GM21381 (cell line): ENCODE data around the gene AGRN.
"Not testable (repeated sequence)": the region's sequence is repeated elsewhere in the genome, so short reads cannot be mapped to it uniquely, and the experiment has no call there.

ENCODE experiments used
- ATAC-seq: cut with Tn5 transposase; IDR thresholded peaks from one replicate; pipeline ENCODE4 v1.9.1; 2021; ENCODE audit warnings: mild to moderate bottlenecking, moderate library complexity; ENCODE audit not compliant: unreplicated experiment

The AGRN gene

DNA sequence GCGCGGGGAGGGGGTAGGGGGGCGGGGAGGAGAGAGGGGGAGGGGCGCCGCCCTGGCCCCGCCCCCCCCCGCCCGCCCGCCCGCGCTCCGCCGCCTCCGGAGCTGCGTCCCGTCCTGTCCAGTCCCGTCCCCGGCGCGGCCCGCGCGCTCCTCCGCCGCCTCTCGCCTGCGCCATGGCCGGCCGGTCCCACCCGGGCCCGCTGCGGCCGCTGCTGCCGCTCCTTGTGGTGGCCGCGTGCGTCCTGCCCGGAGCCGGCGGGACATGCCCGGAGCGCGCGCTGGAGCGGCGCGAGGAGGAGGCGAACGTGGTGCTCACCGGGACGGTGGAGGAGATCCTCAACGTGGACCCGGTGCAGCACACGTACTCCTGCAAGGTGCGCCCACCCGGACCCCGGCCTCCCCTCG, at the start of gene AGRN:
Gene AGRN (plus strand): TSS at position 121 of the 405 bp plus-strand sequence. CDS start 53 bp downstream, at position 174.
- ATAC-seq, result peak; percentile 41

GRCh38 chr1:970242-970972, 49.5 kb upstream of the AGRN start:
- no peak for ATAC-seq

GRCh38 chr1:970973-971730, 48.8 kb upstream of the AGRN start:
- no peak for ATAC-seq

- no peak for ATAC-seq
Measured at GRCh38 chr1:971751-972506, 48.0 kb upstream of the AGRN start.

- ATAC-seq, result no peak
Measured at GRCh38 chr1:972726-973458, 47.0 kb upstream of the AGRN start.

DNA sequence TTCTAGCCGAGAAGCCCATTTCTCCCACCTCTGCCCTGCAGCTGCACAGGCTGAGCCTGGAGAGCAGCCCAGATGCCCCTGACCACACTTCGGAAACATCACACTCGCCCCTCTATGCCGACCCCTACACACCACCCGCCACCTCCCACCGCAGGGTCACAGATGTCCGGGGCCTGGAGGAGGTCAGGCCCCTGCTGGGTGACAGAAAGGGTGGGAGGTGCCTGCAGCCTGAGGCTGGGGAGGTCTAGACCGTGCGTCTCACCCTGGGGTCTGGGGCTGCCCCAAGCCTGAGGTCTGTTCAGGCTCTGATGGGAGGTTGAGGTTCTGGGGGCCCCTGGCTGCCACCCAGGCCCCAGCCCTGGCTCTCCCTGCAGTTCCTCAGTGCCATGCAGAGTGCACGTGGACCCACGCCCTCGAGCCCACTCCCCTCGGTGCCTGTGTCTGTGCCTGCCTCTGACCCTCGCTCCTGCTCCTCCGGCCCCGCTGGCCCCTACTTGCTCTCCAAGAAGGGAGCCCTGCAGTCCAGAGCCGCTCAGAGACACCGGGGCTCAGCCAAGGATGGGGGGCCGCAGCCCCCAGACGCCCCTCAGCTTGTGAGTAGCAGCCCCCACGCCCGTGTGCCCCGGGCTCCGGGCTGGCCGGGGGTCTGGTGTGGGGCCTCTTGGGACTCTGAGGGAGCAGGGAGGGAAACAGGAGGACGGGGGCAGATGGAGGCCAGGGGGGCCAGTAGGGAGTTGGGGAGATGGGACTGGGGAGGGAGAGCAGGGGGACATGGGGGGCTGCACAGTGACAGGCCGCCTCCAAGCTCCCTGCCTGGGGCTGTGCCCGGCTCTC, 46.2 kb upstream of the AGRN start:
- ATAC-seq, result no peak

GRCh38 chr1:974293-974640, 45.7 kb upstream of the AGRN start:
- ATAC-seq, result no peak

DNA sequence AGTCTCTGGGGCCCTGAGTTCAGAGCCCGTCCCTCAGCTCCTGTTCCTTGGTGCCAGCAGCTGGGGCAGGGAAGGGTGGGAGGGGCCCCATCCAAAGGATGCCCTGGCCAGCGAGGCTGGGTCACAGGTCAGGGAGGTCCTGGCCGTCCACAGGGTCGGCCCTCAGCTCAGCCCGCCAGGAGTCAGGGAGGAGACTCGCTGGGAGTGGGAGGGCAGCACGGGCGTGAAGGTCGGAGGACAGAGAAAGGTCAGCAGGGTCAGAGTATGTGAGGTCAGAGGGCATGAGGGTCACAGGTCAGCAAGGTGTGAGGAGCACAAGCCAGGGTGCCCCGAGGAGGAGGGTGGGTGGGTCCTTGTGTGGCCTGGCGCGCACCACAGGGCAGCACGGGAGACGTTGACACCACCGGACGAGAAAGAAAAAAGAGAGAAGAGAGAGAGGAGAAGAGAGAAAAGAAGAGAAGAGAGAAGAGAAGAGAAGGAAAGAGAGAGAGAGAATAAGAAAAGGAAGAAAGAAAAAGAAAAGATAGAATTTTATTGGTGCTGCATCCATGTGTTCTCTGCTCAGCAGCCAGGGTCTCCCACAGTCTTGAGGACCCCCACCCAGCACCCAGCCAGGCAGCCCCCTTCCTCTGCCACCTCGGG, 45.1 kb upstream of the AGRN start:
- no peak for ATAC-seq

- ATAC-seq, result no peak
Measured at GRCh38 chr1:975365-975764, 44.6 kb upstream of the AGRN start.

GRCh38 chr1:975896-976683, 43.8 kb upstream of the AGRN start:
- ATAC-seq, result no peak

DNA sequence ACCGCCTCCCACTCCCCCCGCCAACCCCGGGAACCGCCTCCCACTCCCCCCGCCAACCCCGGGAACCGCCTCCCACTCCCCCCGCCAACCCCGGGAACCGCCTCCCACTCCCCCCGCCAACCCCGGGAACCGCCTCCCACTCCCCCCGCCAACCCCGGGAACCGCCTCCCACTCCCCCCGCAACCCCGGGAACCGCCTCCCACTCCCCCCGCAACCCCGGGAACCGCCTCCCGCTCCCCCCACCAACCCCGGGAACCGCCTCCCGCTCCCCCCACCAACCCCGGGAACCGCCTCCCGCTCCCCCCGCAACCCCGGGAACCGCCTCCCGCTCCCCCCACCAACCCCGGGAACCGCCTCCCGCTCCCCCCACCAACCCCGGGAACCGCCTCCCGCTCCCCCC, 43.1 kb upstream of the AGRN start:
- not testable (repeated sequence) for ATAC-seq

GRCh38 chr1:978069-978834, 41.7 kb upstream of the AGRN start:
- ATAC-seq, result no peak

GRCh38 chr1:978835-979743, 40.8 kb upstream of the AGRN start:
- no peak for ATAC-seq

DNA sequence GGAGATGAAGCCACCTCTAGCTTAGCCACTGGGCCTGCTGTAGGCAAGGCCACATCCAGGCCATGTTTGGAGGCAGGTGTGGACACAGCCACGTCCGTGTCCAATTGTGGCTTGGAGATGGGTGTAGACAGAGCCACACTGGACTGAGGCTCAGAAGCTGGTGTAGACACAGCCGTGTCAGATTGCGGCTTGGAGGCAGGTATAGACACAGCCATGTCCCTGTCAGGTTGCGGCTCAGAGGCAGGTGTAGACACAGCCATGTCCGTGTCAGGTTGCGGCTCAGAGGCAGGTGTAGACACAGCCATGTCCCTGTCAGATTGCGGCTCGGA, 40.2 kb upstream of the AGRN start:
- ATAC-seq, result no peak

- no peak for ATAC-seq
Measured at GRCh38 chr1:980137-980571, 39.8 kb upstream of the AGRN start.

- no peak for ATAC-seq
Measured at GRCh38 chr1:980602-981395, 39.1 kb upstream of the AGRN start.
